Activated naive CD4-positive, alpha-beta T cell treated with anti-CD3 and anti-CD28 coated beads, Interleukin-2, amount 50 U/mL, for 24 hours (primary cell): ENCODE measurements around the gene UBASH3B.

Experiments
- H3K27ac Mint-ChIP-seq: one replicate; pipeline ENCODE4 v1.8.0; 2021; ENCODE audit warnings: mild to moderate bottlenecking, mixed read lengths
- H3K27me3 Mint-ChIP-seq: one replicate; pipeline ENCODE4 v1.8.0; 2021; ENCODE audit warnings: mixed read lengths
- H3K36me3 Mint-ChIP-seq: one replicate; pipeline ENCODE4 v1.8.0; 2021; ENCODE audit warnings: mixed read lengths
- H3K4me1 Mint-ChIP-seq: one replicate; pipeline ENCODE4 v1.8.0; 2021; ENCODE audit warnings: mixed read lengths
- H3K4me3 Mint-ChIP-seq: one replicate; pipeline ENCODE4 v1.8.0; 2021; ENCODE audit warnings: mild to moderate bottlenecking, mixed read lengths
- H3K9me3 Mint-ChIP-seq: one replicate; pipeline ENCODE4 v1.8.0; 2021; ENCODE audit warnings: mixed read lengths

Gene UBASH3B

GRCh38 chr11:122706291-122707088 lies 51.0 kb downstream of the UBASH3B start:
- Mint-ChIP-seq H3K27me3 (no peaks in the 10 kb centered on the region), H3K9me3 (no peaks in the 10 kb centered on the region), H3K4me3 (no peak overlapping the region), H3K27ac (no peak overlapping the region), H3K36me3 (peaks cover 17% of the 10 kb centered on the region), H3K4me1 (peaks cover 65% of the 10 kb centered on the region)

- no peaks in the 10 kb centered on the region for H3K27me3 Mint-ChIP-seq
- no peaks in the 10 kb centered on the region for H3K9me3 Mint-ChIP-seq
- H3K4me3 Mint-ChIP-seq, result no peak overlapping the region
- H3K4me1 Mint-ChIP-seq, result peaks cover 65% of the 10 kb centered on the region
- H3K36me3 Mint-ChIP-seq, result peaks cover 15% of the 10 kb centered on the region
- H3K27ac Mint-ChIP-seq, result no peak overlapping the region
Measured at GRCh38 chr11:122707111-122707510, 51.6 kb downstream of the UBASH3B start.

- H3K36me3 Mint-ChIP-seq, result peaks cover 12% of the 10 kb centered on the region
- H3K4me1 Mint-ChIP-seq, result peaks cover 65% of the 10 kb centered on the region
- no peaks in the 10 kb centered on the region for H3K9me3 Mint-ChIP-seq
- no peak overlapping the region for H3K4me3 Mint-ChIP-seq
- no peaks in the 10 kb centered on the region for H3K27me3 Mint-ChIP-seq
- no peak overlapping the region for H3K27ac Mint-ChIP-seq
Measured at GRCh38 chr11:122707901-122708300, 52.4 kb downstream of the UBASH3B start.

GRCh38 chr11:122709039-122709760 lies 53.7 kb downstream of the UBASH3B start:
- H3K27ac Mint-ChIP-seq, result no peak overlapping the region
- H3K36me3 Mint-ChIP-seq, result peaks cover 8% of the 10 kb centered on the region
- H3K27me3 Mint-ChIP-seq, result no peaks in the 10 kb centered on the region
- H3K4me1 Mint-ChIP-seq, result peaks cover 61% of the 10 kb centered on the region
- no peaks in the 10 kb centered on the region for H3K9me3 Mint-ChIP-seq
- H3K4me3 Mint-ChIP-seq, result no peak overlapping the region

- Mint-ChIP-seq H3K27ac (no peak overlapping the region), H3K4me1 (peaks cover 70% of the 10 kb centered on the region), H3K36me3 (peaks cover 8% of the 10 kb centered on the region), H3K27me3 (no peaks in the 10 kb centered on the region), H3K9me3 (no peaks in the 10 kb centered on the region), H3K4me3 (no peak overlapping the region)
Measured at GRCh38 chr11:122711362-122711761, 55.8 kb downstream of the UBASH3B start.

- Mint-ChIP-seq H3K4me1 (peaks cover 70% of the 10 kb centered on the region), H3K27ac (no peak overlapping the region), H3K4me3 (no peak overlapping the region), H3K36me3 (peaks cover 6% of the 10 kb centered on the region), H3K27me3 (no peaks in the 10 kb centered on the region), H3K9me3 (no peaks in the 10 kb centered on the region)
Measured at GRCh38 chr11:122711831-122712381, 56.4 kb downstream of the UBASH3B start.

- Mint-ChIP-seq H3K27ac (no peak overlapping the region), H3K4me1 (peaks cover 79% of the 10 kb centered on the region), H3K27me3 (no peaks in the 10 kb centered on the region), H3K9me3 (no peaks in the 10 kb centered on the region), H3K36me3 (peaks cover 5% of the 10 kb centered on the region), H3K4me3 (no peak overlapping the region)
Measured at GRCh38 chr11:122714004-122714403, 58.5 kb downstream of the UBASH3B start.

GRCh38 chr11:122714484-122714883 lies 59.0 kb downstream of the UBASH3B start:
- Mint-ChIP-seq H3K9me3 (no peaks in the 10 kb centered on the region), H3K4me3 (no peak overlapping the region), H3K4me1 (peaks cover 78% of the 10 kb centered on the region), H3K27ac (no peak overlapping the region), H3K27me3 (no peaks in the 10 kb centered on the region), H3K36me3 (peaks cover 5% of the 10 kb centered on the region)

GRCh38 chr11:122715548-122716440 lies 60.3 kb downstream of the UBASH3B start:
- Mint-ChIP-seq H3K4me3 (no peak overlapping the region), H3K9me3 (no peaks in the 10 kb centered on the region), H3K4me1 (peaks cover 82% of the 10 kb centered on the region)

GRCh38 chr11:122717264-122717867 lies 61.8 kb downstream of the UBASH3B start:
- Mint-ChIP-seq H3K9me3 (no peaks in the 10 kb centered on the region), H3K27me3 (no peaks in the 10 kb centered on the region), H3K4me3 (no peak overlapping the region), H3K36me3 (peaks cover 9% of the 10 kb centered on the region), H3K27ac (peak overlapping the region; percentile 35), H3K4me1 (peaks cover 84% of the 10 kb centered on the region)

More at GRCh38 chr11:122715548-122716440, 60.3 kb downstream of the UBASH3B start:
- no peak overlapping the region for H3K27ac Mint-ChIP-seq
- H3K36me3 Mint-ChIP-seq, result peaks cover 9% of the 10 kb centered on the region
- H3K27me3 Mint-ChIP-seq, result no peaks in the 10 kb centered on the region

GRCh38 chr11:122720107-122720881 lies 64.8 kb downstream of the UBASH3B start:
- H3K27me3 Mint-ChIP-seq, result no peaks in the 10 kb centered on the region
- peaks cover 7% of the 10 kb centered on the region for H3K36me3 Mint-ChIP-seq
- H3K9me3 Mint-ChIP-seq, result no peaks in the 10 kb centered on the region
- peaks cover 88% of the 10 kb centered on the region for H3K4me1 Mint-ChIP-seq
- no peak overlapping the region for H3K27ac Mint-ChIP-seq
- no peak overlapping the region for H3K4me3 Mint-ChIP-seq

- Mint-ChIP-seq H3K27ac (peak overlapping the region; percentile 81), H3K4me3 (peak overlapping the region; percentile 67), H3K27me3 (no peaks in the 10 kb centered on the region), H3K9me3 (no peaks in the 10 kb centered on the region), H3K4me1 (peaks cover 83% of the 10 kb centered on the region), H3K36me3 (peaks cover 6% of the 10 kb centered on the region)
Measured at GRCh38 chr11:122721201-122721963, 65.9 kb downstream of the UBASH3B start.

- H3K4me1 Mint-ChIP-seq, result peaks cover 83% of the 10 kb centered on the region
- no peaks in the 10 kb centered on the region for H3K9me3 Mint-ChIP-seq
- H3K27me3 Mint-ChIP-seq, result no peaks in the 10 kb centered on the region
- H3K27ac Mint-ChIP-seq, result peak overlapping the region; percentile 81
- H3K36me3 Mint-ChIP-seq, result peaks cover 6% of the 10 kb centered on the region
- H3K4me3 Mint-ChIP-seq, result peak overlapping the region; percentile 67
Measured at GRCh38 chr11:122721964-122722266, 66.4 kb downstream of the UBASH3B start.

GRCh38 chr11:122723106-122723505 lies 67.6 kb downstream of the UBASH3B start:
- Mint-ChIP-seq H3K9me3 (no peaks in the 10 kb centered on the region), H3K27ac (peak overlapping the region; percentile 41), H3K36me3 (peaks cover 6% of the 10 kb centered on the region), H3K27me3 (no peaks in the 10 kb centered on the region), H3K4me3 (peak overlapping the region; percentile 11), H3K4me1 (peaks cover 83% of the 10 kb centered on the region)
